GM12873 (cell line): Measurements from ENCODE around the gene TNIP1.

ENCODE experiments used
- CTCF ChIP-seq: IDR thresholded peaks from 2 replicates; pipeline ENCODE4 v1.5.1; 2012; ENCODE audit warnings: low read depth, mild to moderate bottlenecking, moderate library complexity, low read length, control low read depth; ENCODE audit not compliant: insufficient read depth; ENCODE audit errors: missing control alignments

Gene TNIP1

GRCh38 chr5:151023651-151024050 is 57.2 kb downstream of the TNIP1 start:
- TF ChIP-seq CTCF: no peak

DNA sequence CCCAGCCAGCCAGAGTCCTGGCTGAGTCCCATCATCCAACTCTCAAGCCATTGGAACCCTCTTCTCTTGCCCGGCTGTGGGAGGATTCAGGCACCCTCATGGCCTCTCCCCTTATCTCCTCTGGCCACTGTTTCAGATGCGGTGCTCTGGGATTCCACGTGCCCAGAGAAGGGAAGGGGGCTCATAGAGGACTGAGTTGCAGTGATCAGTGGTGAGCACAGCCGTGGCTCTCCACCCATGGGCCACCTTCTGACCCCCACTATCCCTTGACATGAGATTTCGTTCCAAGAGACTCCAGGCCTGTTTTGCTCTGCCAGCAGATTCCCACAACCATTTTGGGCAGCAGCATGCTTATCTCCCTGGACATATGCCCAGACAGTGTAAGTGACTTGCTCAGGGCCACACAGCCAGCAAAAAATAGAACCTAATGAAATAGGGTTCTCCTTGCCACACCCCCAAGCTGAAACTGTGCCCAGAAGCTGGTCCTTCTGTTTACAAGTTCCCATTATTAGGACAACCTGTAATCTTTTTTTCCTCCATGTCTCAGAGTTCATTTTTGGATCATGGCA is 57.7 kb downstream of the TNIP1 start:
- no peak for TF ChIP-seq CTCF

GRCh38 chr5:151022511-151023018 is 58.3 kb downstream of the TNIP1 start:
- no peak for TF ChIP-seq CTCF

DNA sequence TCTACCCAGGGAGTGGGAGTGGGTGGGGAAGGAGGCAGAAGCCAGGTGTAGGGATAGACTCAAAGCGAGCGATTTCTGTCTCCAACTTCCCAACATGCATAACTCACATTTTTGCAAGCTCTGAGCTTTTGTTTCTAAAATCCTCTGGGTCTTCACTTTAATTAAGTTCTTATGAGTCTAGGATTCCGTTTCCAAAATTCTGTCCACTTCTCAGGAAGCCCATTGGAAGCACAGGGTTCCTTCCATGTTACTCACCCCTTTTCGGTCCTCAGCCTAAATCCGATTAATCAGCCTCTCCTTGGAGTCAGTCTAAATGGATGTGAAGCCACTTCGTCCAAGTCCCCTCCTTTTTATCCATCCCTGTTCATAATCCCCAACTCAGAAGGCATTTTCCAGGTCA is 59.1 kb downstream of the TNIP1 start:
- no peak for TF ChIP-seq CTCF

DNA sequence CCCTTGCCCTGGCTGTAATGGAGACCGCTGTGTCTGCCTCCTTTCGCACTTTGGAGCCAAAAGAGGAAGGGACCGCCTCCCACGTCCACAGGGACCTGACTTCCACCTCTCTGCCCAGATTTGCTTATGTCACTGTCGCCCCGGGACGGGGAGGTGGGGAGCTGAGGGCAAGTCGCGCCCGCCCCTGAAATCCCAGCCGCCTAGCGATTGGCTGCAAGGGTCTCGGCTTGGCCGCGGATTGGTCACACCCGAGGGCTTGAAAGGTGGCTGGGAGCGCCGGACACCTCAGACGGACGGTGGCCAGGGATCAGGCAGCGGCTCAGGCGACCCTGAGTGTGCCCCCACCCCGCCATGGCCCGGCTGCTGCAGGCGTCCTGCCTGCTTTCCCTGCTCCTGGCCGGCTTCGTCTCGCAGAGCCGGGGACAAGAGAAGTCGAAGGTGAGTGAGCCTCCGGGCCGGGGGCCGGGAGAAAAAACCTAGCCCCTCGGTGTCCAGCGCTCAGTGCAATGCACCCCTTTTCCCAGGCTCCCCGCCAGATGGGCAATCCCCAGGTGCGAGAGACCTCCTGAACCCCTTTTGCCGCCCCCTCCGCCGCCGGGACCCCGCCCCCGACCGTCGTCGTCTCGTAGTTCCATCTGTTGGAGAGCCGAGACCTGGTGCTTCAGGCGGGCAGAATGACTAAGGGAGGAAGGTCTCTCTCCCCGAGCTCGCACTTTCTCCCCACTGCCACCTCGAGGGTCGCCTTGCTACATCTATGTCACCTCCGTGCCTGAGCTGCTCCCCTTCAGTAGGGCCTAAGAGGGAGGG is 60.3 kb downstream of the TNIP1 start, which contains the start of gene GPX3:
GPX3 (plus strand) TSS at position 288 of the 807 bp plus-strand sequence; CDS start at position 352, 64 bp downstream.
- no peak for TF ChIP-seq CTCF

GRCh38 chr5:151019331-151019730 is 61.5 kb downstream of the TNIP1 start:
- no peak for TF ChIP-seq CTCF

- TF ChIP-seq CTCF: no peak
These were observed 62.0 kb downstream of the TNIP1 start for GRCh38 chr5:151018846-151019245.
